ENCODE results near the gene ADGB.

DNA sequence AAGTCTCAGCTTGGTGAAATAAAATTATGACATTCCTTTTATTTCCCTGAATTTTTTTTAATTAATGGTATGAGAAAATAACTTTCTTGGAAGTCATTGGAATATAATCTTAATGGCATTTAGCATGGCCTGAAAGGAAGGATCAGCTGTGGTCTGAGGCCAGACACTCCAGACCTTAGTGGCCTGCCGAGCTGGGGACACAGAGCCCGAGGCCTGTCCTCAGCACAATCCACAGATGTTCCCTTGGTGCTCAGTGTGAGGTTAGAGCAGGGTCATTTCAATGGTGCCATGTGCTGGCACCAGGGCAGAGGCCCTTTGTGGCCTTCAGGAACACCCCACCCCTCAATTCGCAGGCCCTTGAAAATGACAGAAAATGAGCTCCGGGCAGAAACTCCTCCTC is 120.6 kb downstream of the ADGB start:
- TF ChIP-seq, protein P1, sequence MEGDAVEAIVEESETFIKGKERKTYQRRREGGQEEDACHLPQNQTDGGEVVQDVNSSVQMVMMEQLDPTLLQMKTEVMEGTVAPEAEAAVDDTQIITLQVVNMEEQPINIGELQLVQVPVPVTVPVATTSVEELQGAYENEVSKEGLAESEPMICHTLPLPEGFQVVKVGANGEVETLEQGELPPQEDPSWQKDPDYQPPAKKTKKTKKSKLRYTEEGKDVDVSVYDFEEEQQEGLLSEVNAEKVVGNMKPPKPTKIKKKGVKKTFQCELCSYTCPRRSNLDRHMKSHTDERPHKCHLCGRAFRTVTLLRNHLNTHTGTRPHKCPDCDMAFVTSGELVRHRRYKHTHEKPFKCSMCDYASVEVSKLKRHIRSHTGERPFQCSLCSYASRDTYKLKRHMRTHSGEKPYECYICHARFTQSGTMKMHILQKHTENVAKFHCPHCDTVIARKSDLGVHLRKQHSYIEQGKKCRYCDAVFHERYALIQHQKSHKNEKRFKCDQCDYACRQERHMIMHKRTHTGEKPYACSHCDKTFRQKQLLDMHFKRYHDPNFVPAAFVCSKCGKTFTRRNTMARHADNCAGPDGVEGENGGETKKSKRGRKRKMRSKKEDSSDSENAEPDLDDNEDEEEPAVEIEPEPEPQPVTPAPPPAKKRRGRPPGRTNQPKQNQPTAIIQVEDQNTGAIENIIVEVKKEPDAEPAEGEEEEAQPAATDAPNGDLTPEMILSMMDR (IDR thresholded peaks at IDR 0.05) = no peak
- no peak for TF ChIP-seq POLR2A (IDR thresholded peaks at IDR 0.05; ENCODE audit: low read depth)
- no peak for TF ChIP-seq POLR2AphosphoS5 (IDR thresholded peaks at IDR 0.05)
- TF ChIP-seq EP300 (IDR thresholded peaks at IDR 0.05) = no peak
